GM12878 (cell line): Measurements from ENCODE around the gene TAAR9. TPM values are rescaled to one million over a fixed set of nuclear protein-coding genes. Genes with fewer than 3 reads are reported as not detected.
A peak's percentile ranks its signal among the peaks of the same experiment; 100 is the strongest.

Source experiments
- ATAC-seq: fragments of 200-7000 bp; cut with Tn5 transposase; 3 replicates; pipeline ENCODE4 v1.9.1; 2020; ENCODE audit warnings: mild to moderate bottlenecking, moderate library complexity
- BruUV-seq: library from RNA; stranded (reverse); fragments of 400-500 nt; replicated peaks from 2 replicates; lab custom pipeline; 2021; lab: Mats Ljungman, UMichigan
- CTCF ChIA-PET: fragments of 300-600 bp; sonication (Branson Sonifier 250); formaldehyde crosslinking; extraction: SDS; loops from one replicate; lab custom pipeline; 2021; ENCODE audit warnings: inconsistent platforms; lab: Yijun Ruan, JAX
- POLR2A ChIA-PET: fragments of 350-600 bp; formaldehyde crosslinking; extraction: SDS; loops from one replicate; lab custom pipeline; 2021; ENCODE audit warnings: inconsistent platforms; lab: Charles Lee
- RAD21 ChIA-PET: fragments of 300-600 bp; sonication (Branson Sonifier 250); formaldehyde crosslinking; loops from one replicate; lab custom pipeline; 2023; ENCODE audit warnings: antibody characterized with exemption; ENCODE audit not compliant: unreplicated experiment; lab: Charles Lee
- SMC1A ChIA-PET: fragments of 300-600 bp; sonication (Branson Sonifier 250); formaldehyde crosslinking; loops from one replicate; lab custom pipeline; 2023; ENCODE audit not compliant: unreplicated experiment, uncharacterized antibody; lab: Charles Lee
- DNase-seq: peaks from one replicate; pipeline ENCODE4 v3.0.0-alpha.2; 2011; ENCODE audit warnings: low read depth, low spot score
- FAIRE-seq: peaks from 3 replicates; lab custom pipeline; 2011; peaks lifted over from hg19 to GRCh38; lab: Jason Lieb, UNC
- H2AFZ ChIP-seq: 2 replicates; pipeline ENCODE4 v1.6.0; 2011; ENCODE audit warnings: low read depth, low read length, control low read depth; ENCODE audit not compliant: control insufficient read depth
- H3K27ac ChIP-seq: 2 replicates; pipeline ENCODE4 v1.5.1; 2011; ENCODE audit warnings: control low read depth; ENCODE audit not compliant: control insufficient read depth, insufficient read depth
- H3K27me3 ChIP-seq, 2 experiments: replicated peaks in 1 of 2; 2 replicates each; pipeline versions ENCODE4 v1.6.0 to v1.6.1; 2011; ENCODE audit warnings: low read length in 1 of 2; ENCODE audit not compliant: control insufficient read depth in 2 of 2, insufficient read depth in 2 of 2
- H3K36me3 ChIP-seq, 2 experiments: 2 replicates each; pipeline ENCODE4 v1.5.1; 2011; ENCODE audit warnings: low read length in 1 of 2; ENCODE audit not compliant: control insufficient read depth in 2 of 2, insufficient read depth in 2 of 2
- H3K4me1 ChIP-seq: 2 replicates; pipeline ENCODE4 v1.6.1; 2011; ENCODE audit warnings: mild to moderate bottlenecking, low read length, moderate library complexity, mixed read lengths; ENCODE audit not compliant: control insufficient read depth, insufficient read depth
- H3K4me2 ChIP-seq: 2 replicates; pipeline ENCODE4 v1.6.0; 2011; ENCODE audit warnings: control low read depth; ENCODE audit not compliant: control insufficient read depth, insufficient read depth
- H3K4me3 ChIP-seq: fragments of 200-600 bp; sonication (generic); 2 replicates; pipeline ENCODE4 v1.5.1; 2016
- H3K79me2 ChIP-seq: 2 replicates; pipeline ENCODE4 v1.6.0; 2011; ENCODE audit warnings: low read length; ENCODE audit not compliant: control insufficient read depth, insufficient read depth
- H3K9ac ChIP-seq: 2 replicates; pipeline ENCODE4 v1.8.0; 2011; ENCODE audit warnings: low read length, control low read depth, mixed read lengths; ENCODE audit not compliant: control insufficient read depth, insufficient read depth
- H3K9me3 ChIP-seq: replicated peaks from 3 replicates; pipeline ENCODE4 v1.5.1; 2011; ENCODE audit warnings: mild to moderate bottlenecking, low read length; ENCODE audit not compliant: control insufficient read depth, insufficient read depth
- H4K20me1 ChIP-seq: 2 replicates; pipeline ENCODE4 v1.6.0; 2011; ENCODE audit not compliant: control insufficient read depth, insufficient read depth
- BACH1 ChIP-seq: fragments of 450-650 bp; IDR thresholded peaks from 2 replicates; pipeline ENCODE4 v1.6.1; 2017; ENCODE audit warnings: mild to moderate bottlenecking, borderline replicate concordance
- BCL3 ChIP-seq: IDR thresholded peaks from 2 replicates; pipeline ENCODE4 v1.6.1; 2011; ENCODE audit warnings: borderline replicate concordance, low read depth, mild to moderate bottlenecking, moderate library complexity, low read length; ENCODE audit not compliant: insufficient read depth, poor library complexity, severe bottlenecking
- EZH2 ChIP-seq: IDR thresholded peaks from 2 replicates; pipeline ENCODE4 v1.6.1; 2012; ENCODE audit warnings: low read depth, mild to moderate bottlenecking, control low read depth, inconsistent platforms, low read length, borderline replicate concordance; ENCODE audit not compliant: control insufficient read depth
- HDAC6 ChIP-seq: fragments of 200-600 bp; sonication (generic); IDR thresholded peaks from one replicate; pipeline ENCODE4 v1.8.0; 2017; ENCODE audit warnings: antibody characterized with exemption; ENCODE audit not compliant: unreplicated experiment
- HSF1 ChIP-seq: fragments of 150-350 bp; IDR thresholded peaks from 2 replicates; pipeline ENCODE4 v1.6.1; 2014; ENCODE audit warnings: mild to moderate bottlenecking, low read depth, low read length
- NKRF ChIP-seq: fragments of 450-650 bp; conservative IDR thresholded peaks from 2 replicates; pipeline ENCODE4 v1.6.1; 2017; ENCODE audit warnings: mild to moderate bottlenecking, moderate library complexity
- PAX8 ChIP-seq: fragments of 450-650 bp; IDR thresholded peaks from 2 replicates; pipeline ENCODE4 v1.6.1; 2017; ENCODE audit warnings: mild to moderate bottlenecking, moderate library complexity
- POLR2A ChIP-seq: IDR thresholded peaks from 2 replicates; pipeline ENCODE4 v1.6.1; 2011; ENCODE audit warnings: low read depth, mild to moderate bottlenecking, low read length
- RUNX3 ChIP-seq: IDR thresholded peaks from 2 replicates; pipeline ENCODE4 v1.6.1; 2012; ENCODE audit warnings: low read length, inconsistent platforms
- STAT1 ChIP-seq: fragments of 450-650 bp; conservative IDR thresholded peaks from 2 replicates; pipeline ENCODE4 v1.6.1; 2014; ENCODE audit warnings: antibody characterized with exemption, mild to moderate bottlenecking
- TARDBP ChIP-seq: IDR thresholded peaks from 2 replicates; pipeline ENCODE4 v1.6.1; 2016; ENCODE audit warnings: borderline replicate concordance
- TBL1XR1 ChIP-seq: IDR thresholded peaks from 2 replicates; pipeline ENCODE4 v1.6.1; 2012; ENCODE audit warnings: low read depth, low read length, improper control_type of control experiment
- TCF7 ChIP-seq: IDR thresholded peaks from 2 replicates; pipeline ENCODE4 v1.6.1; 2014; ENCODE audit warnings: antibody characterized with exemption, borderline replicate concordance
- ZBTB33 ChIP-seq: fragments of 450-650 bp; IDR thresholded peaks from 2 replicates; pipeline ENCODE4 v1.6.1; 2017; ENCODE audit warnings: mild to moderate bottlenecking
- ZBTB4 ChIP-seq: fragments of 450-650 bp; formaldehyde crosslinking; IDR thresholded peaks from 2 replicates; pipeline ENCODE4 v1.4.0; 2022; ENCODE audit warnings: mild to moderate bottlenecking, moderate library complexity
- WGBS: methylation state at CpG from one replicate; pipeline ENCODE4 v1.1.6; 2016; ENCODE audit warnings: low lambda C conversion rate; ENCODE audit not compliant: insufficient replicate concordance, insufficient coverage; ENCODE audit errors: missing lambda C conversion rate; 5-methylcytosine and 5-hydroxymethylcytosine counted together
- in situ Hi-C: fragments of 300-500 bp; cut with MboI; formaldehyde crosslinking; loops from 9 replicates; pipeline ENCODE4 v1.14.3; 2018; ENCODE audit warnings: mixed read lengths
- intact Hi-C: fragments of 100-400 bp; cut with micrococcal nuclease; formaldehyde crosslinking; loops from one replicate; pipeline ENCODE4 v1.14.2; 2022; ENCODE audit not compliant: unreplicated experiment
- polyA plus RNA-seq, 11 experiments: library from polyadenylated mRNA; depleted of rRNA in 4 of 11; unstranded in 6 of 11; stranded (reverse) in 5 of 11; fragments of >200 nt; fragmentation: Nextera tagmentation in 4 of 11; fragmentation: Illumina TruSeq in 1 of 11; extraction: Ambion mirVana in 4 of 11; extraction: Trizol in 1 of 11; gene quantifications; 1 replicate in 1 of 11; 2 replicates in 10 of 11; pipeline versions ENCODE4 v1.2.1 to v1.2.3, GENCODE V29; 2011 to 2016; ENCODE audit warnings: inconsistent platforms in 2 of 11, missing spikeins in 2 of 11, low read depth in 1 of 11
- total RNA-seq, 4 experiments: library from RNA; depleted of rRNA in 3 of 4; stranded (reverse); fragments of >200 nt in 3 of 4; fragmentation: Illumina TruSeq in 1 of 4; extraction: Trizol in 1 of 4; gene quantifications; 2 replicates each; pipeline versions ENCODE4 v1.2.1 to v1.2.3, GENCODE V29; 2013 to 2021

Gene TAAR9
- total and polyA plus RNA-seq, 10 of the 15 experiments (the other 5 are each of a cell fraction or from before 2014, with no cell fraction given) = not detected

GRCh38 chr6:132499757-132500156, 38.3 kb upstream of the TAAR9 start:
- POLR2A ChIA-PET = no interaction called here
- SMC1A ChIA-PET = interaction anchor here (1.5 kb wide), 1 partner anchor 13 kb away, joined by 5 read pairs; the partner anchor contains the start of gene STX7
- H3K27me3 ChIP-seq = no peaks in the 10 kb centered on the region
- H3K9ac ChIP-seq = no peak overlapping the region
- intact Hi-C loops = loop anchor here (2.0 to 5.0 kb wide), 2 partner anchors 13 to 42 kb away; partner anchors contain the start of gene STX7
- RAD21 ChIA-PET = no interaction called here
- 73% methylated on average over 4 of the region's 4 CpGs for WGBS
- no TSS peak for BruUV-seq
- no peaks in the 10 kb centered on the region for H4K20me1 ChIP-seq
- ATAC-seq = no peak
- H3K79me2 ChIP-seq = peaks cover 59% of the 10 kb centered on the region
- no peaks in the 10 kb centered on the region for H3K9me3 ChIP-seq
- in situ Hi-C loops = no loop called here
- CTCF ChIA-PET = interaction anchor here (0.9 to 1.1 kb wide), 4 partner anchors 10 to 220 kb away, joined by 3 to 4 read pairs (median 3); no protein-coding TSS in a partner anchor
- H3K27ac ChIP-seq = peak overlapping the region; percentile 76
- peaks cover 52% of the 10 kb centered on the region for H3K4me1 ChIP-seq
- H3K36me3 ChIP-seq = peaks cover 3 to 18% of the 10 kb centered on the region in 2 experiments
- DNase-seq = no peak
- peak overlapping the region; percentile 67 for H3K4me2 ChIP-seq
- H3K4me3 ChIP-seq = peak overlapping the region; percentile 34; the same call in 1 of the 2 replicates
- H2AFZ ChIP-seq = no peak overlapping the region
- no peak for FAIRE-seq
- no peak for TF ChIP-seq TARDBP
- TF ChIP-seq TCF7 = no peak
- no peak for TF ChIP-seq BCL3
- TF ChIP-seq POLR2A = no peak
- no peak for TF ChIP-seq EZH2
- TF ChIP-seq HSF1 = no peak
- TF ChIP-seq STAT1 = no peak
- TF ChIP-seq ZBTB33 = no peak
- TF ChIP-seq ZBTB4 (CRISPR knock-in tag) = no peak
- TF ChIP-seq PAX8 = no peak
- TF ChIP-seq NKRF = no peak
- TF ChIP-seq HDAC6 = no peak
- no peak for TF ChIP-seq TBL1XR1
- no peak for TF ChIP-seq BACH1
- no peak for TF ChIP-seq RUNX3
